Fibroblast of skin of right biceps (primary cell): ENCODE results near the gene TNS4.

ENCODE experiments used
- DNase-seq: peaks from one replicate; pipeline ENCODE4 v3.0.0-alpha.2; 2013

Gene TNS4

GRCh38 chr17:40535924-40536294, 34.5 kb upstream of the TNS4 start:
- DNase-seq: no peak

DNA sequence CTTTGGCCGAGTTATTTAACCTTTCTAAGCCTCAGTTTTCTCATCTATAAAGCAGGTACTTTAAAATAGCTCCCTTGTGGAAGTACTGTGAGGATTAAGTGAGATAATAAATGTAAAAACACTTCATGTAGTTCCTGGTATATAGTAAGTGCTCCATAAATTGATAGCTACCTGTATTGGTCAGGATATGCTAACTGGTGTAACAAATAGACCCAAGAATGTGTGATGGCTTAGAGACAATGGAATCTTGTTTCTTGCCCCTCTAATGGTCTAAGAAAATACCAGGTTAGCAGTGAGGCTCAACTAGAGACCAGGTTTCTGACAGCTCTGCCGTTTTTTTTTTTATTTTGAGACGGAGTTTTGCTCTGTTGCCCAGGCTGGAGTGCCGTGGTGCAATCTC, 34.0 kb upstream of the TNS4 start:
- DNase-seq: no peak

DNA sequence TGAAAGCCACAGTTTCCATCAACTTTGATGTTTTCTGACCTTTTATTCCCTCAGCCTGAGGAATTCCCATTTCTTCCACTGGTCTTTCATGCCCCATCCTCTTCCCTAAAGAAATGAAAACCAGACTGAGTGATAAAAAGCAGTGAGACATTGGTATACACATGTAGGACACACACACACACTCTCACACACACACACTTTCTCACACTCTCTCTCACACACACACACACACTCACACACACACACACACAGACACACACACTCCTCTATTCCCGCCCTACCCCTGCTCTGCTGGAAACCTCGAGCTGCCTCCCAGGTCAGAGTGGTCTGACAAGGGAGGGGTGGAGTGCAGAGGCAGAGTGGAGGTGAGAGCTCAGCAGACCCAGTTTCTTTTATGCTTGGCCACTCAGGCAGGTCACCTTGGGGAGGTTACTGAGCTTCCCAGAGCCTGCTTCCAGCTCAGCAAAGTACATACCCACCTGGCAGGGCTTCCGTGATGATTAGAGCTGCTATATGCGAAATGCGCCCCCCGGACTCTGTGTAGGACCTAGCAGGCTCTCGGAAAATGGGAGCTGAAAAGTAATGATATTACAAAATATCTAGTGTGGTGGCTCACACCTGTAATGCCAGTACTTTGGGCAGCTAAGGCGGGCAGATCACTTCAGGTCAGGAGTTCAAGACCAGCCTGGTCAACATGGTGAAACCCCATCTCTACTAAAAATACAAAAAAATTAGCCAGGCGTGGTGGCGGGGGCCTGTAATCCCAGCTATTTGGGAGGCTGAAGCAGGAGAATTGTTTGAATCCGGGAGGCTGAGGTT, 33.2 kb upstream of the TNS4 start:
- DNase-seq: no peak

DNA sequence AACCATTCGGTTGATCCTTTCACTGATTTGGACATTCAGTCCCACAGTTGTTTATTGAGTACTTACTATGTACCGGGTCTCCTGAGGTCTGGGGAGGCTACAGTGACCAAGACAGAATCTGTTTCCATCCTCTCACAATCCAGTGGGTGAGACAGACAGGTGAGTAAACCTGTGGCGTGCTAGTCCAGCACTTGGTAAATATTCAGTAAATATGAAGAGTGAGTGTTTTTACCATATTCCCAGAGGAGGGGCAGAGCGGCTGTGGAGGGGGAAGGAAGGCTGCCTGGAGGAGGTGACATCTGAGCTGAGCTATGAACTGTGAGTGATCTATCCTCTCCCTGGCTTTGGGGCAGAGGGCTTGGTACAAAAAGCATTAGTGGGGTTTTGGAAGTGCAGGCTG, 32.5 kb upstream of the TNS4 start:
- DNase-seq: no peak

- no peak for DNase-seq
These were observed 31.3 kb upstream of the TNS4 start for GRCh38 chr17:40532520-40533253.

DNA sequence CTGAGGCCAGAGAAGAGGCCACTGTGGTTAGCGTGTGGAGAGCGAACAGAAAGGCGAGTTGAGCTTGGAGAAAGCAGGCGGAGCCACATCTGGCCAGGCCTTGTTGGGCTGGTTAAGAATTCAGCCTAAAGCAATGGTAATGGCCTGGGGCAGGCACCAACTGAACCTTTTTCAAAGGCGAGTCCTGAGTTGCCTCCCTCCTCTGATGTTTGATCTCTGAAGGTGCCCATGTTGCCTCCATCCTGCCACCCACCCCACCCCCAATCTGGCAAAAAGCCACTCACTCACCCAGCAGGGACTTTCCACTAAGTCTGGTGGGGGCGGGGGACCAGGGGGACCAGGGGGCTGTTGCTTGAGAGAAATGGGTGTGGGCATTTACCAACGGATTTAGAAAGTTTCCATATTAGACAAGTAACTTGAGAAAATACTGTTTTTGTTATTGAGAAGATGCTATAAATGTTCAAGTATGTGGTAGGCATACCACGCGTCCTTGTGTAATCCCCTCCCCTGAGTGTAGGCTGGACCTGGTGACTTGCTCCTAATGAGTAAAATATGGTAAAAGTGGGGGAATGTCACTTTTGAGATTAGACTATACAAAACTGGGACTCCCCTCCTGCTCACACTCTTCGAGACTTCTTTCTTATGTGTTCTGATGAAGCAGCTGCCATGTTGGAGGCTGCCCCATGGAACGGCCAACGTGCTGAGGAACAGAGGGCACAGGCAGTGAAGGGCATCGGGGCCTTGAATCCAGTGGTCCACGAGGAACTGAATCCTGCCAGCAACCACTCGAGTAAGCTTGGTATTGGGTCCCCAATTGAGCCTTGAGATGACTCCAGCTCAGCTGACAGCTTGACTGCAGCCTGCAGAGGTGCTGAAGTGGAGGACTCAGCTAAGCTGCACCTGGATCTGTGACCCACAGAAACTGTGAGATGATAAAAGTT, 29.9 kb upstream of the TNS4 start:
- no peak for DNase-seq

DNA sequence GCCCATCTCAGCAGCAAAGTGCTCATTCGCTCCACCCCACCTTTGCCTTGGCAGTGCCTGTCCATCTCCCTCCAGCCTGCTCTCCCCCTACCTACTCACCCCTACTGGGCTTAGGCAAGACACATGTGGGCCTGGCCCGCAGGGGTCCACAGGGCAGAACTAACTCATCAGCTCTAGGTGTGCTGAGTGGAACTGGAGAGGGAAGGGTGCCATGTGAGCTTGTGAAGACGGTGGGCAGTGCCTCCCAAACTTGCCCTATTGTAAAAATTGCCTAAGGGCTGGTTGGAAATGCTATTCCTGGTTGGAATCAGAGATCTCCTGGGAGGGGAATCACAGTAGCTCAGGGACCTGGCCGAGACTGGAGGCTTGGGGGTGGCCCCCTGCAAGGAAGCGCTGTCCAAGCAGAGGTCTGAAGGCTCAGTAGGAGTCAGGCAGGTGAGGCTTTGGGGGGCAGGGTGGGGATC, 29.1 kb upstream of the TNS4 start:
- no peak for DNase-seq

DNA sequence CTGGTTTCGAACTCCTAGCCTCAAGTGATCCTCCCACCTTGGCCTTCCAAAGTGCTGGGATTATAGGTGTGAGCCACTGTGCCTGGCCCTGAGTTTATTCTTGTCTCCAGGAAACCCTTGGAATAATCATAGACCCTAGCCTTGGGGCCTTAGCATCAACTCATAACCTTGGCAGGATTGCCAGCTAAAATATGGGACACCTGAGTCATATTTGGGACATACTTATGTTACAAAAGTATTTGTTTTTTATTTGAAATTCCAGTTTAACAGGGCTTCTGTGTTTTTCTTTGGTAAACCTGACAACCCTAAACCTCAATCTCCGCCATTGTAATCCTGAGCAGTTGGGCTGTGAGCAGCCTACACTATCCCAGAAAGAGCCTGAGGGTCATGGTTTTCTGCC, 28.6 kb upstream of the TNS4 start:
- DNase-seq: no peak

DNA sequence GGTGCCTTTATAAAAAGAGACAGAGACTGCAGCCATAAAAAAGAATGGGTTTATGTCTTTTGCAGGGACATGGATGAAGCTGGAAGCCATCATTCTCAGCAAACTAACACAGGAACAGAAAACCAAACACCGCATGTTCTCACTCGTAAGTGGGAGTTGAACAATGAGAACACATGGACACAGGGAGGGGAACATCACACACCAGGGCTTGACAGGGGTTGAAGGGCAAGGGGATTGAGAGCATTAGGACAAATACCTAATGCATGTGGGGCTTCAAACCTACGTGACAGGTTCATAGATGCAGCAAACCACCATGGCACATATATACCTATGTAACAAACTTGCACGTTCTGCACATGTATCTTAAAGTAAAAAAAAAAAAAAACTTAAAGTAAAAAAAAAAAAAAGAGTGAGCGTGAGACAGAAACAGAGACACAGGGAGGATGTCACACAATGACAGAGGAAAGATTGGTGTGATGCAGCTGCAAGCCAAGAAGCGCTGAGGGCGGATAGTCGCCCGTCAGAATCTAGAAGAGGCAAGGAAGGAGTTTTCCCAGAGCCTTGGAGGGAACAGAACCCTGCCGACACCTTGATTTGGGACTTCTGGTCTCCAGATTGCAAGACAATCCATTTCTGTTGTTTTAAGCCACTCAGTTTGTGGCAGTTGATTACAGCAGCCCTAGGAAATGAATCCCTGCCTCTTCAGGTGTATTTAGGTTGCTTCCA, 27.4 kb upstream of the TNS4 start:
- DNase-seq: no peak

GRCh38 chr17:40526668-40527067, 25.2 kb upstream of the TNS4 start:
- DNase-seq: no peak

DNA sequence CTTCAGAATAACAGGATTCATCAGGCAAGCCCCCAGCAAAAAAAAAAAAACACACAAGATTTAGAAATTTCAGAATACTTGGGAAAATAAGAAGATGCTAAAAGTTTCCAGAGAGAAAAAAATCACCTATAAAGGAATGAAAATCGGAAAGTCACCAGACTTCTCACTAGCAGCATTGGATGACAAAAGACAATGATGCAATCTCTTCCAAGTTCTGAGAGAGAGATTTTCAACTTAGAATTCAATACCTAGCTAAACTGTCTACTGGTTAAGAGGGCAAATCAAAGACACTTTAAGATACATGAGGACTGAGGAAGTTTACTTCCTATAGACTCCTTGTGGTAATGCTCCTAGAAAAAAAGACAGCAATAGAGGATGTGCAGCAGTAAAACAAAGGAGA, 23.9 kb upstream of the TNS4 start:
- no peak for DNase-seq

GRCh38 chr17:40524243-40524965, 23.0 kb upstream of the TNS4 start:
- DNase-seq: no peak

- no peak for DNase-seq
These were observed 21.5 kb upstream of the TNS4 start for GRCh38 chr17:40522961-40523310.

GRCh38 chr17:40522250-40522960, 21.0 kb upstream of the TNS4 start:
- DNase-seq: no peak

DNA sequence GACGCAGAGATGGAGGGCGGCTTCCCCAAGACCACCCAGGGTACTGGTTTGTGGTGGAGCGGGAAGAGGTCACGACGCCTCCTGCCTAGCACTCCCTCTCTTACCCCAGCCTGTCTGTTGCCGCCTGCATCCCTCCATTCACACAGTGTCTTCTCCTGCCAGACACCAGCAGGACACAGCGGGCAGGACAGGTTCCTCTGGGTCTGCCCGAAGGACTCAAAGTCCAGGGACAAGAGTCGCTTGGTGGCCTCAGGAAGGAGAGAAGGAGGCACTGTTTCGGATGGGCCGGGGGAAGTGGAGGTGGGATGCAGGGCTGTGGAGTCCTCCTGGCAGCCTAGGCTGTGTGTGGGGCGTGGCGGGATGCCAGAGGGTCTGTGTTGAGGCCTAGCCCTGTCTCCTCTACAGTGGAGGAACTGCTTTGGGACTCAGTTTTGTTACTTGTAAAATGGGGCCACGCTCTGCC, 19.6 kb upstream of the TNS4 start:
- no peak for DNase-seq

- no peak for DNase-seq
These were observed 17.8 kb upstream of the TNS4 start for GRCh38 chr17:40519089-40519775.

DNA sequence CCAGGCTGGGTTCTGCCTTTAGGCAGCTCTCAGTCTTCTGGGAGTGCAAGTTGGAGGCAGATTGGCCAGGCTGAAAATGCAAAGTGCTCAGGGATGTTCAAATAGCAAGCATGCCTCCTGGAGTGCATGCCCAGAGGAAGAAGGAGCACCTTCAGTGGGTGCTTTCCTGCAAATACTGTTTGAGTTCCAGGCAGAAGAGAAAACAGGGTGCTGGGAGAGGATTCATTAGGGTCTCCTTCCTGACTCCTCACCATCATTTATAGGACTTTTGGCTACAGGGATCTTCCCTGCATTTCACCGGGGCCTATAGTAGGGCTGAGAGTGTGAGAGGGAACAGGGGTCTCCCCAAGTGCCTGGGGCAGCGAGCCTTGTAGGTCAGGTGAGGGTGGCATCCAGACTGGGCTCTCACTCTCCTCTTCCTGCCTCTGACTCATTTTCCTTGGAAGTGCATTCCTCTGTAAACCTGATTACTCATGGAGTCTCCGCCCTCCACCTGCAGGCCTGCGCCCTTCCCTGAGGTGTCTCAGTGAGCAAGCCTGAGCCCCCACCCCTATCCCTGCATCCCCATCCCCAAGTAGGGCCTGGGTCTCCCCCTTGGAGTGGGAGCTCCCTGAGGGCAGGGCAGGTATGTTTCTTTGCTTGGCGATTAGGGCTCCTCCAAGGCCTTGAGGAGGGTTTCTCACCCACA, 17.1 kb upstream of the TNS4 start:
- peak; percentile 42 for DNase-seq

- DNase-seq: no peak
These were observed 16.6 kb upstream of the TNS4 start for GRCh38 chr17:40517981-40518380.

GRCh38 chr17:40517286-40517662, 15.9 kb upstream of the TNS4 start:
- DNase-seq: no peak
